GM19438 (cell line): ENCODE results near the gene DTNBP1.

Experiments
- ATAC-seq: cut with Tn5 transposase; IDR thresholded peaks from one replicate; pipeline ENCODE4 v1.9.1; 2021; ENCODE audit warnings: low read depth; ENCODE audit not compliant: unreplicated experiment

The DTNBP1 gene

GRCh38 chr6:15518057-15518456 lies 144.8 kb downstream of the DTNBP1 start:
- no peak for ATAC-seq

DNA sequence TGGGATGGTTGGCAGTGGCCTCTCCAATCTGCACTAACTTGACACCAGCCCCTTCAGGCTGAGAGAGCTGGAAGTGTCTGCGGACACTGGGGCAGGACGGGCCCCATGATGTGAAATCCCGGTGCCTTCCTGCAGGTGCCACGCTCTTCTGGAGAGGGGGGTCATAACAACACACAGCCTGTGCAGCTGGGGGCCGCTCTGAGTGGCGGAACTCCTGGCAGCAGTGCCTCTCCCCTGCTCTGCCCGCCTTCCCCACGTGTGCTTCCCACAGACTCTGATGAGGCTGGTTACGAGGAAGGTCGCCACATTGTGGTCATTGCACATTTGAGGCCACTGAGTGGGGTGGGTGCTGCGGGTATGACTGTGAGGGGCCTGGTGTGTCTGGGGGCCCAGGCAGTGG lies 145.2 kb downstream of the DTNBP1 start:
- ATAC-seq, result no peak

DNA sequence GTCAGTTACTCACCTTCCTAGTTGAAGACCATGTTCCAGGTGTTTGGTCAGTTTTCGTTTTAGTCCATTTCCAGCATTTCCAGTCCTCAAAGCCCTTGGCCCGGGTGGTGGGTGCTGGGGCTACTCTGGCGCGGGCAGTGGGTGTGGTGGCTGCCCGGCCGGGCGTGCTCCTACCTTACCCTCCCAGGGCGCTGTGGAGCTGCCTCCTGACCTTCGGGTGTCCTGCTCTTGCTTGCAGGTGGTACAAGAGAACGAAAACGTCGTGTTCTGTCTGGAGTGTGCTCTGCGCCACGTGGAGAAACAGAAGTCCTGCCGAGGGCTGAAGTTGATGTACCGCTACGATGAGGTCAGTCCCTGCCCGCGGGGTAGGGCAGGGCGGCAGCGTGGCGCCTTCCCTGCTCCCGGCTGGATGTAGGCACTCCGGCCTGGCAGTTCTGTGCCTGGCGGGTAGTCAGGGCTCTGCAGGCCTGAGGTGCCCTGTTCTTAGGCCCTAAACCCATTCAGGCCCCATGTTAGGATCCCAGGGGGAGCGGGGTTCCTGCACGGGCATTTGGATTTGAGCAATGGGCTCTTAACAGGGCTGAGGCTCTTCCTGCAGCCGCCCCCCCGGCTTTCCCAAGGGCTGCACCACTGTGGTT lies 145.8 kb downstream of the DTNBP1 start:
- ATAC-seq, result no peak

- no peak for ATAC-seq
These were observed 146.4 kb downstream of the DTNBP1 start for GRCh38 chr6:15516378-15516777.

- ATAC-seq, result no peak
These were observed 147.0 kb downstream of the DTNBP1 start for GRCh38 chr6:15515660-15516375.

- ATAC-seq, result no peak
These were observed 147.6 kb downstream of the DTNBP1 start for GRCh38 chr6:15515226-15515625.

DNA sequence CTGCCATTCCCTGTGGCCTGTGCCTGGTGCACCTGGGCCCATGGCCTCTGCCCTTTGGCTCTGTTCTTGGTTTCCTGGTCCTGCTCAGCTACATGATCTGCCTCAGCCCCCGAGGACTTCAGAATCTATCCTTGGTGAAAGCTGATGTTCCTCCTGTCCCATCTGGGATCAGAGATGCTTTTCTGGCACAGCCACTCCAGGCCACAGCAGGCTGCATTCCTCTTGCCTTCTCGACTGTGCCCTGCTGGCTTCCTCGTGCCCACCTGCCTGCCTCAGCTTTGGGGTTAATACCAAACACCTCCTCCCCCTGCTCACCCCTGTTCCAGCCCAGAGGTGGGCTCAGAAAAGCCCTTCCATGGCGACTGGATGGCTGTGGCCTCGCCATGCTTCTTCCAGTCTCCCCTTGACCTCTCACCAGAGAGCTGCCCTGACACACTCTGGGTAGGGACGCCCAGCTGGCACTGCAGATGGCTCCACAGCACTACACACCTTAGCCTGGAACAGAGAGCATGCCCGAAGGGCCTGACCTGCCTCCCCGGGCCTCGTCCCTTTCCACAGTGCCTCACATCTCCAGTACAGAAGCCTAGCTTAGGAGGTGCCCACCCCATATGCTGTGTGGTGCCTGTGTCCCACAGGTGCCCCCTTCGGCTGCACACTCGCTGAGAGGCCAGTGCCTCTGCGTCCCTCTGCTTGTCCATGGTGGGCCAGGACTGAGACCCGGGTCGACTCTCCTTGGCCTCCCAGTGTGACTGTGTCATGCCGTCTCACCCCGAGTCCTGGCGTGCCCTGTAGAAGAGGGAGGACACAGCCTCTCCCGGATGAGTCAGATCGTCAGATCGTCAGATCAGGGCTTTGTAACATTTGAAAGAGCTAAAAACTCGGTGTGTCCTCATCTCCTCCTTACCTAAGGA lies 148.8 kb downstream of the DTNBP1 start:
- ATAC-seq, result no peak

DNA sequence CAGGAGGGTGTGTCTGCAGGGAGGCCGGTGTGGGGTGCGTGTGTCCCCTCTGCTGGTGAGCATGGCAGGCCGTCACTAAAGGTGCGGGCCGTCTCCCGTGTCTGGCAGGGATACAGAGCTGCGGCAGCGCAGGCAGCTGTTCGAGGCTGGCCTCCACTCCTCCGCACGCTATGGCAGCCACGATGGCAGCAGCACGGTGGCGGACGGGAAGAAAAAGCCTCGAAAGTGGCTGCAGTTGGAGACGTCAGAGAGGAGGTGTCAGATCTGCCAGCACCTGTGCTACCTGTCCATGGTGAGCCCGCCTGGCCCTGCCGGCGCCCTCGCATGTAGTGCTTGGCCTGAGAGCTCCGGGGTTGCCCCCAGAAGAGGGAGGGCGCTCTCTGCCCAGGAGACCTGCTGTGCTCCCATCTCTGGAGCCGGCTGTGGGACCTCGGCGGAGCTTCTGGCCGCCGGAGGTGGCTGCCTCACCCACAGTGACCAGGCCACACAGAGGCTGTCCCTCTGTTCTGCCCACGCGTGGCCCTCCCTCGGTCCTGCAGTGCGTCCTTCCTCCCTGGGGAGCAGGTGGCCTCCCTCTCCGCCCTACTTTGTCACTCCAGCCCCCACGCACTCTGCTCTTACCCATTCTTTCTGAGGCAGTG lies 149.6 kb downstream of the DTNBP1 start:
- no peak for ATAC-seq

DNA sequence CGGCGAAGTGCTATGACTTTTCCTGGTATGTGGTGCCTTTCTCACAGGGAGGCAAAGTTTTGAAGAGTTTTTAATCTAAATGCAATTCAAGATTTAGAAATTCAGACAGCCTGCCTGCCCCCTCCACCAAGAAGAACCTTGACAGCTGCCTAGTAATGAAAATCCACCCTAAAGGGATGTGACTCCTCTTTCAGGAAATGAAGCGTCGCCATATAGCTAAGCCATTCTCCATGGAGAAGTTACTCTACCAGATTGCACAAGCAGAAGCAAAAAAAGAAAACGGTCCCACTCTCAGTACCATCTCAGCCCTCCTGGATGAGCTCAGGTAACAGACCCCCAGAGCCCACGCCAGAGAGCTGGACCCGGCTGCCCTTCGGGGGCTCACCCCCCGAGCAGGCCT lies 150.1 kb downstream of the DTNBP1 start:
- ATAC-seq, result no peak

GRCh38 chr6:15512126-15512525 lies 150.7 kb downstream of the DTNBP1 start:
- no peak for ATAC-seq

- no peak for ATAC-seq
These were observed 151.3 kb downstream of the DTNBP1 start for GRCh38 chr6:15511248-15512125.

DNA sequence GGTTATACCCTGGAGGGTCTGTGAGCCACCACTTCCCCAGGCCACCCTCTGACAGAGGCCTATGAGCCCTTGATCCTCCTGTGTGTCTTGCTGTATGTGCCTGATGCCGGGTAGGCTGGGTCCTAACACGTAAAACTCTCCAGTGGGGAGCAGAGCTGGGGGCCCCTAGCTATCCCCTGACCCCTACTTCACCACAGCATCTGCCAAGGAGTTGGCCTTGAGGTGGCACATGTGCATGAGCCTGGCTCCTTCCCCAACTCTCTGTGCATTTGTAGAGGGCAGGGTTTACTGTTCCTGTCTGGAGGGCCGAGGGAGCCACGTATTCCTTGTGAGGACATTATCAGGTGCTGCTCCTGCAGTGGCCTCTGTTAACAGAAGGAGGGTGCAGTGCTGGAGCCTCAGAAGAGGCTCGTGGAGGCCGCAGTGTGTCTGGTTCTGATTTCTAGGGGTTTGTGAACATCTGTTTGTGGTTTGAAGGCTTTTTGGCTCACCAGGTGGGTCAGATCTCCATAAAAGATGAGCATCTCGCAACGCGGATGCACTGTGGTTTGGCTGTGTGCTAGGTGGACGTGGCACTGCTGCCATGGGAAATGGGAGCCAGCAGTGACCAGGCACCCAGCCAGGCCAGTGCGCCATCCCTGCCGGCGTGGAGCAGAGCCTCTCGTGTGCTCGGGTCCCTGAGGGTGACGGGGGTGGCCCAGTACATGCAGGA lies 152.1 kb downstream of the DTNBP1 start:
- ATAC-seq, result no peak

- no peak for ATAC-seq
These were observed 152.7 kb downstream of the DTNBP1 start for GRCh38 chr6:15510121-15510520.

- ATAC-seq, result no peak
These were observed 153.4 kb downstream of the DTNBP1 start for GRCh38 chr6:15509335-15509933.

- no peak for ATAC-seq
These were observed 153.9 kb downstream of the DTNBP1 start for GRCh38 chr6:15508931-15509330.

DNA sequence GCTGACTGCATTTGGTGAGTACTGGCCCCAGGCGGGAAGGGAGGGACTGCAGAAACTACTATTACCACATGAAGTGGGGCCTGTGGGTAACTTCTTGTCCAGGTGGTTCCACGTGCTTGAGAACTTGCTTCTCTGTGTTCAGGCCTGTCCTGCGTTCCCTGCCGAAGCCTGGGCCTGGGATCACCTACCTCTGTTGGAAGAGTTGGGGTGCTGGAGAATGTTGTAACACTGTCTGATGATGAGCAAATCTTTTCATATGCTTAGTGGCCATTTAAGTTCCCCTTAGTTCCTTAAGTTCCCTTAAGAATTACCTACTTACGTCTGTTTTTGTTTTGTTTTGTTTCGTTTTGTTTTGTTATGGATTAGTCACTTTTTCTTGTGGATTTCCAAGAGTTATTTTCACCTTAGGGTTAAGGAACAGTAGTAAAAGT lies 154.4 kb downstream of the DTNBP1 start:
- no peak for ATAC-seq

DNA sequence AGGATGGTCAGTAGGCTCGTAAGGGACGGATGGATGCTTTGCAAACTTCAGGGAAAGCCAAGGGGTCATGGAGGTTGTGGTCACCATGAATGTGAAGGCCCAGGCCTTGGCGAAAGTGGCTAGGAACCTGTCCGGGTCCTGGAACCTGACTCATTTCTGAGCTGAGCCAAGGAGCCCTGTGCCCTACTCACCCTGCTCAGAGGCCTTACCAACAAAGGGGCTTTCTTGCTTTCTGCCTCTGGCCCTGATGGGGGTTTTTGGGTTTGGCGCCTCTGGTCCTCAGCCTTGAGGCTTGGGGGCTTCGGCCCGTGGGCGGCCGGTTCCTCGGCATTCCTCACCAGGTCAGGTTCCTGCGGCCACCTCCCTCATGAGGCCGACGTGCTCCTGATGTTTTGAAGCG lies 155.1 kb downstream of the DTNBP1 start:
- ATAC-seq, result no peak

- ATAC-seq, result no peak
These were observed 155.6 kb downstream of the DTNBP1 start for GRCh38 chr6:15507221-15507620.

DNA sequence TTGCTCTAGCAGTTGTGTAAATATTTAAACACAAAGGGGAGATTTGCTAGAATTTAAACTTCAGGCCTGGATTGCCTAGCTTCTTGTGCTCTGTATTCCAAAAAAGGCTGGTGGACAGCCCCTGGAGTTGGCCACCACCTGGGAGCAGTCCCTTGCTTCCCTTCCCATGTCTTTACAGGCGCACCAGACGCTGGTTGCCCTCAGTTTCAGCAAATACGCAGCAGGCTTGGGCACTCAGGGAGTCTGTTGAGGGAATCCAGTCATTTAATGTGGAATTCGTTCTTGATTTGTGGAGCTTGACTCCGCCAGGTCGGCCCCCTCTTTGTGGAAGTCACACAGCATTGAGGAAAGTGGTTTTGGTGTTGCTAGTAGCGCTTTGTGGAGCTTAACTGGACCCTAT lies 156.8 kb downstream of the DTNBP1 start:
- no peak for ATAC-seq
